Measurements from ENCODE around the gene TMEFF2. TPM values are rescaled to one million over a fixed set of nuclear protein-coding genes. Genes with fewer than 3 reads are reported as not detected.
"Not testable (repeated sequence)": the region's sequence is repeated elsewhere in the genome, so short reads cannot be mapped to it uniquely, and the experiment has no call there.

TMEFF2 gene
- total RNA-seq, 6 experiments from 2014 or later: 0.18 to 0.25 (median 0.22) TPM; not detected in 3

DNA sequence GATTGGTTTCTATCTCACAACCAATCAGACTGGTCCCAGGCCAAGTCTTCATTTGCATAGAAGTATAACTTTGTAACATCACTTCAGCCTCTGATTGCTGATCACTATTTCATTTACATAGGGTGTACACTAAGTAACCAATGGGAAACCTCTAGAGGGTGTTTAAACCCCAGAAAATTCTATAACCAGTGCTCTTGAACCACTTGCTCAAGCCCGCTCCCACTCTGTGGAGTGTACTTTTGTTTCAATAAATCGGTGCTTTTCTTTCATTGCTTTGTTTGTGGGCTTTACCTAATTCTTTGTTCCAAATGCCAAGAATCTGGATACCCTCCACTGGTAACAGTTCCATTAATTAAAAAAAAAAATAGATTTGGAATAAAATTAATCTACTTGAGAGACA lies 77.0 kb downstream of the TMEFF2 start:
- Mint-ChIP-seq H3K36me3 (ENCODE audit: low read depth) (no peaks in the 10 kb centered on the region), H3K4me3 (no peak overlapping the region), H3K9me3 (0 out of 2 replicates have a peak, but pooled peaks cover 5% of the 10 kb centered on the region), H3K27me3 (ENCODE audit: insufficient read depth) (no peaks in the 10 kb centered on the region; the same call in 1 of the 2 replicates), H3K4me1 (ENCODE audit: low read depth) (no peaks in the 10 kb centered on the region), H3K27ac (no peak overlapping the region)
- TF ChIP-seq, protein P1, sequence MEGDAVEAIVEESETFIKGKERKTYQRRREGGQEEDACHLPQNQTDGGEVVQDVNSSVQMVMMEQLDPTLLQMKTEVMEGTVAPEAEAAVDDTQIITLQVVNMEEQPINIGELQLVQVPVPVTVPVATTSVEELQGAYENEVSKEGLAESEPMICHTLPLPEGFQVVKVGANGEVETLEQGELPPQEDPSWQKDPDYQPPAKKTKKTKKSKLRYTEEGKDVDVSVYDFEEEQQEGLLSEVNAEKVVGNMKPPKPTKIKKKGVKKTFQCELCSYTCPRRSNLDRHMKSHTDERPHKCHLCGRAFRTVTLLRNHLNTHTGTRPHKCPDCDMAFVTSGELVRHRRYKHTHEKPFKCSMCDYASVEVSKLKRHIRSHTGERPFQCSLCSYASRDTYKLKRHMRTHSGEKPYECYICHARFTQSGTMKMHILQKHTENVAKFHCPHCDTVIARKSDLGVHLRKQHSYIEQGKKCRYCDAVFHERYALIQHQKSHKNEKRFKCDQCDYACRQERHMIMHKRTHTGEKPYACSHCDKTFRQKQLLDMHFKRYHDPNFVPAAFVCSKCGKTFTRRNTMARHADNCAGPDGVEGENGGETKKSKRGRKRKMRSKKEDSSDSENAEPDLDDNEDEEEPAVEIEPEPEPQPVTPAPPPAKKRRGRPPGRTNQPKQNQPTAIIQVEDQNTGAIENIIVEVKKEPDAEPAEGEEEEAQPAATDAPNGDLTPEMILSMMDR (IDR thresholded peaks at IDR 0.05): no peak
- no peak for DNase-seq

DNA sequence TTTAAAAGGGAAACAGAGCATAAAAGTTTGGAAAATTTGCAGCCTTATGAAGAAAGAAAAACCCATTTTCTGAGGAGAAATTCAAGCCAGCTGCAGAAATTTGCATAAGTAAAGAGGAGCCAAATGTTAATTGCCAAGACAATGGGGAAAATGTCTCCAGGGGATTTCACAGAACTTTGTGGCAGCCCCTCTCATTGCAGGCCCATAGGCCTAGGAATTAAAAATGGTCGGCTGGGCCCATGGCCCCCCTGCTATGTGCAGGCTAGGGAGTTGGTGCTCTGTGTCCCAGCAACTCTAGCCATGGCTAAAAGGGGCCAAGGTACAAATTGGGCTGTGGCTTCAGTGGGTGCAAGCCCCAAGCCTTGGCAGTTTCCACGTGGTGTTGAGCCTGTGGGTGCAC lies 83.2 kb downstream of the TMEFF2 start:
- H3K27me3 Mint-ChIP-seq (ENCODE audit: insufficient read depth); H3K27ac Mint-ChIP-seq; H3K9me3 Mint-ChIP-seq; H3K4me3 Mint-ChIP-seq; H3K36me3 Mint-ChIP-seq (ENCODE audit: low read depth); DNase-seq; H3K4me1 Mint-ChIP-seq (ENCODE audit: low read depth): not testable (repeated sequence)

DNA sequence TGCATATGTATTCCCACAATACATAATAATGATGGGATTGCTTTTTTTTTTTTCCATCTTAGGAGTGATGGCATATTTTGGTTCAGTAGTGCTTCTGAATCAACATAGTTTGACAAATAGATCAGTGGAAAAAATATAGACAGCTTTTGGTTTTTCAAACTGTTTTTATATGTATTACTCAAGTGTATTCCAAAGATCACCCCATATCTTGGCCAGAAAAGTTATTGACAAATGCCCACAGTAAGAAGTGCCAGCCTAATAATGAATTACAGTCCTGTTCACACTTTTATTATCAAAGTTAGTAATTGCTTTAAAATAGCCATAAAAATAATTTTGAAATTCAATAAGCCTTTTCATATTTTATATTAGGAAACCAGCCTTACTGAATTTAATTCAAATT lies 95.0 kb downstream of the TMEFF2 start:
- Mint-ChIP-seq H3K4me3 (no peak overlapping the region), H3K27ac (no peak overlapping the region), H3K27me3 (ENCODE audit: insufficient read depth) (no peaks in the 10 kb centered on the region), H3K4me1 (ENCODE audit: low read depth) (no peaks in the 10 kb centered on the region), H3K36me3 (ENCODE audit: low read depth) (no peaks in the 10 kb centered on the region), H3K9me3 (no peaks in the 10 kb centered on the region)
- DNase-seq: no peak
- TF ChIP-seq, protein P1 (IDR thresholded peaks at IDR 0.05): no peak

DNA sequence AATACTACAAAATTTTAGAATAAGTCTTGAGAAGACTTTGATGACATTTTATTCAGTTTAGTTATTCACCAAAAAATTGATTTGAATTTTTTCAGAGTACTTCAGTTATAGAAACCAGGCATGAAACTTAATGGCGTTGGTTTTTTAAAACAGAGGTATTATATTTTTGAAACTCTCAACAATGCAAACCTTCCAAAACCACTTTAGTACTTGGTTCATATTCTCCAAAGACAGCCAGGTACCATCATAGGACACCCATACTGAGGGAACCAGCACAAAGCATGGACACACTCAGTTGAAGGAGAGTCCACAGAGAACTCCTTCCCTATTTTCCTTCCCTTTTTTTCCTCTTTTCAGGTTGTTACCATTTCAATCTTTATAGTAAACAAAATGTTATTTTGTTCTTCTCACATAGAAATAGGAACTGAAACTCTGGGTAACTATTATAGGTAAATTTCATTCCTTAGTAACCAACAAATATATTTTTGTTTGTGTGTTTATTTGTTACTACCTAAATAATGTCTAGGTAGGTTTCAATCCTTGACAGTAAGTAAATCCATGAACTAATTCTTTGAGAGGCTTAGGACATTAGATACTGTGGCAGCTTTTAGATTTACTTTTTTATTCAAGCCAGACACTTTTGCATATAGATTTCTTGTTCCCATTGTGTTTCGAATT lies 95.8 kb downstream of the TMEFF2 start:
- Mint-ChIP-seq H3K27ac (no peak overlapping the region), H3K4me3 (no peak overlapping the region), H3K27me3 (ENCODE audit: insufficient read depth) (no peaks in the 10 kb centered on the region), H3K4me1 (ENCODE audit: low read depth) (no peaks in the 10 kb centered on the region), H3K9me3 (no peaks in the 10 kb centered on the region), H3K36me3 (ENCODE audit: low read depth) (no peaks in the 10 kb centered on the region)
- TF ChIP-seq, protein P1 (IDR thresholded peaks at IDR 0.05): no peak
- DNase-seq: no peak

DNA sequence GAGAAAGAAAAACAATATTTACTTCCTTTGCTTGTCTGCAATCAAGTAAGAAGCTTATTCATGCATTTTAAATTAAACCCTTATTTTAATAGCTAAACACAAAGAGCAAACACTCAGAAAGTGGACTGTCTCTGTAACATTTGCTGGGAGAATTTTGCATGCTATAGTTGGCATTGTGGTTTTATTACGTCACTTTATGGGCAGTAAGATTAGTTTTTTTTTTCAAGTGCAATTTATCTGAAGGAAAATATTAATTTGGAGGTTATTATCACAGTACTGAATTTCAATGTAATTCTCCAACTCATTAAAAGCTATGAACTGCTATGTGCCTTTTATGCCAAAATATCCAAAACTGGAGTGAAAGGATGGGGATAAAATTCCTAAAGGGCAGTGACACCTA lies 103.3 kb downstream of the TMEFF2 start:
- TF ChIP-seq, protein P1 (IDR thresholded peaks at IDR 0.05): no peak
- H3K27ac Mint-ChIP-seq: no peak overlapping the region
- no peaks in the 10 kb centered on the region for H3K36me3 Mint-ChIP-seq (ENCODE audit: low read depth)
- peaks cover 2% of the 10 kb centered on the region; the same call in 1 of the 2 replicates for H3K27me3 Mint-ChIP-seq (ENCODE audit: insufficient read depth)
- no peaks in the 10 kb centered on the region for H3K9me3 Mint-ChIP-seq
- H3K4me1 Mint-ChIP-seq (ENCODE audit: low read depth): peaks cover 6% of the 10 kb centered on the region; the same call in 1 of the 2 replicates
- no peak for DNase-seq
- no peak overlapping the region for H3K4me3 Mint-ChIP-seq

DNA sequence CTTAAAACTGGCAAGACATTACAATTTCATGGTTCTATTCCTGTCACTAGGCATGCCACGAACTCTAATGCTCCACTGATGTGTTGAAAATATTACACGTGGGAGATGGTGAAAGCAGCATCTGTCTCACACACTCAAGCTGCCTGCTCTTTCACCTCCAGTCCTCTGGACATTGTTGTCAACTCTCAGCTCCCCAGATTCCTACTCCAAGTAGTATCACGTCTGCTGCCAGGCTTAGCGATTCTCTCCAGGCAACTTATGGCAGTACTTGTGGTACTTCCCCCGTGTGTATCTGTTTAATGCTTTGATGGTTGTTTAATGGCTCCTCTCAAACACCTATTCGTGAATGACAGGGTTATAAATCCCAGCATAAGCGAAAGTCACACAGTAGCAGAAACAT lies 103.8 kb downstream of the TMEFF2 start:
- H3K27me3 Mint-ChIP-seq (ENCODE audit: insufficient read depth): peaks cover 2% of the 10 kb centered on the region; the same call in 1 of the 2 replicates
- DNase-seq: no peak
- no peaks in the 10 kb centered on the region for H3K9me3 Mint-ChIP-seq
- TF ChIP-seq, protein P1 (IDR thresholded peaks at IDR 0.05): no peak
- peaks cover 6% of the 10 kb centered on the region; the same call in 1 of the 2 replicates for H3K4me1 Mint-ChIP-seq (ENCODE audit: low read depth)
- H3K27ac Mint-ChIP-seq: no peak overlapping the region
- H3K4me3 Mint-ChIP-seq: no peak overlapping the region
- no peaks in the 10 kb centered on the region for H3K36me3 Mint-ChIP-seq (ENCODE audit: low read depth)
